SK-N-SH (cell line): Measurements from ENCODE around the gene NELFB. TPM values are rescaled to one million over a fixed set of nuclear protein-coding genes. Genes with fewer than 3 reads are reported as not detected.

Source experiments
- CTCF ChIA-PET: fragments of 300-600, 350-600 bp; formaldehyde crosslinking; extraction: SDS; loops from one replicate; lab custom pipeline; 2021; lab: Yijun Ruan, JAX
- POLR2A ChIA-PET: fragments of 350-600 bp; sonication (Branson Sonifier 250); formaldehyde crosslinking; extraction: SDS; loops from one replicate; lab custom pipeline; 2020; ENCODE audit warnings: antibody characterized with exemption, inconsistent platforms; lab: Yijun Ruan, JAX
- DNase-seq: peaks from one replicate; pipeline ENCODE4 v3.0.0; 2012
- H2AFZ ChIP-seq: fragments of 200-600 bp; sonication (generic); 2 replicates; pipeline ENCODE4 v1.8.1; 2016; ENCODE audit warnings: antibody characterized with exemption, mild to moderate bottlenecking, low read depth
- H3F3A ChIP-seq: fragments of 200-600 bp; sonication (generic); replicated peaks from 2 replicates; pipeline ENCODE3; 2016; ENCODE audit warnings: antibody characterized with exemption, mild to moderate bottlenecking; ENCODE audit not compliant: insufficient read depth
- H3K27ac ChIP-seq, 2 experiments: fragments of 200-500 bp in 1 of 2; fragments of 200-600 bp in 1 of 2; sonication (Bioruptor generic) in 1 of 2; sonication (generic), shearing (Covaris generic) in 1 of 2; 2 replicates each; pipeline versions ENCODE4 v1.5.1 to v1.6.1; 2014 to 2016; ENCODE audit warnings: low read depth in 2 of 2, inconsistent platforms in 1 of 2, low read length in 1 of 2, mild to moderate bottlenecking in 1 of 2, mixed read lengths in 1 of 2
- H3K27me3 ChIP-seq: fragments of 200-600 bp; sonication (generic), shearing (Covaris generic); 2 replicates; pipeline ENCODE4 v1.6.1; 2016; ENCODE audit warnings: mixed run types; ENCODE audit not compliant: insufficient read depth
- H3K36me3 ChIP-seq, 2 experiments: fragments of 200-500 bp in 1 of 2; fragments of 200-600 bp in 1 of 2; sonication (Bioruptor generic) in 1 of 2; sonication (generic) in 1 of 2; replicated peaks in 1 of 2; 2 replicates each; pipeline versions ENCODE3 to v1.5.1; 2014 to 2016; ENCODE audit warnings: low read length in 1 of 2, mild to moderate bottlenecking in 1 of 2; ENCODE audit not compliant: insufficient read depth in 2 of 2, control insufficient read depth in 1 of 2
- H3K4me1 ChIP-seq, 2 experiments: fragments of 200-500 bp in 1 of 2; fragments of 200-600 bp in 1 of 2; sonication (Bioruptor generic) in 1 of 2; sonication (generic), shearing (Covaris generic) in 1 of 2; 2 replicates each; pipeline versions ENCODE4 v1.5.1 to v1.6.1; 2014 to 2016; ENCODE audit warnings: low read depth in 1 of 2, low read length in 1 of 2, mixed run types in 1 of 2; ENCODE audit not compliant: insufficient read depth in 2 of 2, control insufficient read depth in 1 of 2
- H3K4me2 ChIP-seq: fragments of 200-600 bp; sonication (generic), shearing (Covaris generic); 2 replicates; pipeline ENCODE4 v1.6.1; 2017; ENCODE audit warnings: mixed run types
- H3K4me3 ChIP-seq, 2 experiments: fragments of 200-500 bp in 1 of 2; fragments of 200-600 bp in 1 of 2; sonication (Bioruptor generic) in 1 of 2; sonication (generic), shearing (Covaris generic) in 1 of 2; 2 replicates each; pipeline versions ENCODE4 v1.5.1 to v1.8.1; 2014 to 2016; ENCODE audit warnings: low read depth in 2 of 2, inconsistent platforms in 1 of 2, low read length in 1 of 2, mild to moderate bottlenecking in 1 of 2, mixed read lengths in 1 of 2, moderate library complexity in 1 of 2
- H3K79me2 ChIP-seq: fragments of 200-600 bp; sonication (generic); 2 replicates; pipeline ENCODE4 v1.8.1; 2017; ENCODE audit warnings: mild to moderate bottlenecking; ENCODE audit not compliant: insufficient read depth
- H3K9ac ChIP-seq: fragments of 200-600 bp; sonication (generic); 2 replicates; pipeline ENCODE4 v1.6.1; 2017; ENCODE audit warnings: mixed run types
- H3K9me2 ChIP-seq: fragments of 200-600 bp; sonication (generic); 2 replicates; pipeline ENCODE4 v1.6.1; 2017; ENCODE audit warnings: mixed run types
- H3K9me3 ChIP-seq: fragments of 200-600 bp; sonication (generic); 2 replicates; pipeline ENCODE4 v1.6.1; 2017; ENCODE audit warnings: mixed run types, mild to moderate bottlenecking, moderate library complexity
- H4K20me1 ChIP-seq: fragments of 200-600 bp; sonication (generic); 2 replicates; pipeline ENCODE4 v1.6.1; 2017; ENCODE audit warnings: mild to moderate bottlenecking, mixed run types; ENCODE audit not compliant: insufficient read depth
- EP300 ChIP-seq, 2 experiments: IDR thresholded peaks; 2 replicates each; pipeline versions ENCODE4 v1.4.0 to v1.6.1; 2012; ENCODE audit warnings: borderline replicate concordance in 1 of 2, low read depth in 1 of 2, low read length in 1 of 2
- FOSL2 ChIP-seq: IDR thresholded peaks from 2 replicates; pipeline ENCODE4 v1.4.0; 2012; ENCODE audit warnings: low read depth, mild to moderate bottlenecking, moderate library complexity, borderline replicate concordance
- FOXJ3 ChIP-seq: sonication (generic); formaldehyde crosslinking; IDR thresholded peaks from 2 replicates; pipeline ENCODE4 v1.5.1; 2020; ENCODE audit warnings: mild to moderate bottlenecking, missing genetic modification reagents
- FOXM1 ChIP-seq: IDR thresholded peaks from 2 replicates; pipeline ENCODE4 v1.4.0; 2012; ENCODE audit warnings: low read depth, mild to moderate bottlenecking
- MEF2A ChIP-seq: IDR thresholded peaks from 2 replicates; pipeline ENCODE4 v1.4.0; 2012; ENCODE audit warnings: low read depth, borderline replicate concordance
- MXI1 ChIP-seq: IDR thresholded peaks from 2 replicates; pipeline ENCODE4 v1.6.1; 2012; ENCODE audit warnings: mild to moderate bottlenecking, low read depth, low read length, improper control_type of control experiment
- RCOR1 ChIP-seq: fragments of 150-350 bp; IDR thresholded peaks from 2 replicates; pipeline ENCODE4 v1.6.1; 2017; ENCODE audit warnings: antibody characterized with exemption, low read length
- RFX5 ChIP-seq: IDR thresholded peaks from 2 replicates; pipeline ENCODE4 v1.6.1; 2012; ENCODE audit warnings: mild to moderate bottlenecking, improper control_type of control experiment, low read length
- SMC3 ChIP-seq: IDR thresholded peaks from 2 replicates; pipeline ENCODE4 v1.6.1; 2012; ENCODE audit warnings: low read depth, low read length, improper control_type of control experiment
- TCF12 ChIP-seq: IDR thresholded peaks from 2 replicates; pipeline ENCODE4 v1.4.0; 2012
- TEAD4 ChIP-seq: IDR thresholded peaks from 2 replicates; pipeline ENCODE4 v1.4.0; 2012; ENCODE audit warnings: mild to moderate bottlenecking, borderline replicate concordance; ENCODE audit not compliant: insufficient read depth
- YY1 ChIP-seq: IDR thresholded peaks from 2 replicates; pipeline ENCODE4 v1.4.0; 2012; ENCODE audit warnings: low read depth, mild to moderate bottlenecking
- WGBS: methylation state at CpG from one replicate; pipeline ENCODE4 v1.1.6; 2017; ENCODE audit warnings: low lambda C conversion rate; 5-methylcytosine and 5-hydroxymethylcytosine counted together
- polyA plus RNA-seq, 3 experiments: library from polyadenylated mRNA; depleted of rRNA; stranded (reverse); fragments of >200 nt; gene quantifications; 2 replicates each; pipeline ENCODE4 v1.2.3, GENCODE V29; 2012
- TF ChIP-seq, protein P1 (sequence below): fragments of 200-600 bp; sonication (generic); IDR thresholded peaks from 2 replicates; pipeline ENCODE4 v1.6.1; 2017; ENCODE audit warnings: antibody characterized with exemption, mild to moderate bottlenecking, moderate library complexity
- TF ChIP-seq, protein P2 (sequence below): fragments of 150-350 bp; IDR thresholded peaks from 2 replicates; pipeline ENCODE4 v1.6.1; 2017; ENCODE audit warnings: antibody characterized with exemption, low read length, low read depth, borderline replicate concordance
- TF ChIP-seq, protein P3 (sequence below): IDR thresholded peaks from 2 replicates; pipeline ENCODE4 v1.6.1; 2012; ENCODE audit warnings: mild to moderate bottlenecking, low read depth, low read length, moderate library complexity

The NELFB gene
- polyA plus RNA-seq, 1 of the 3 experiments (the other 2 are of a cell fraction): 62.7 TPM

DNA sequence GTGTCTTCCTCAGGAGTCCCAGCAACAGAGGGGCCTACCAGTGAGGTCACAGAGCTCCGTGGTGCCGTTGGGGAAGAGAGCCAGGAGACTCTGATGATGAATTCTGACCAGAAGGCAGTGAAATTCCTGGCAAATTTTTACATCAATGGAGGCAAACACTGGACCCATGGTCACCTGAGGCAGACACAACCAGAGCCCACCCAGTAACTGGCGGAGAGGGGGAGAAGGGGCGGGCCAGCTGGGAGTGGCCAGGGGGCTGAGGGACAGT, 4.0 kb upstream of the NELFB start, which contains the start of gene STPG3:
STPG3 (plus strand) TSS at position 93 of the 268 bp plus-strand sequence; CDS start at position 94, 1 bp downstream.
- WGBS: 86% methylated on average over 4 of the region's 4 CpGs
- POLR2A ChIA-PET: interaction anchor here (1.9 kb wide), 1 partner anchor 10 kb away, joined by 11 read pairs; the partner anchor contains the start of gene TUBB4B

More for the DNA sequence above, 4.0 kb upstream of the NELFB start, which contains the start of gene STPG3:
- H3K4me2 ChIP-seq: no peak within 1 kb of the TSS
- TF ChIP-seq MXI1 (no peak), MEF2A (no peak), TEAD4 (no peak), FOXM1 (no peak), YY1 (no peak), FOXJ3 (CRISPR knock-in tag) (no peak), EP300 (IDR thresholded peaks at IDR 0.05; ENCODE audit: borderline replicate concordance in 1 of 2, low read depth in 1 of 2, low read length in 1 of 2) (no peak), SMC3 (no peak), FOSL2 (no peak), TCF12 (no peak), RCOR1 (no peak), RFX5 (no peak)
- TF ChIP-seq, protein P1, sequence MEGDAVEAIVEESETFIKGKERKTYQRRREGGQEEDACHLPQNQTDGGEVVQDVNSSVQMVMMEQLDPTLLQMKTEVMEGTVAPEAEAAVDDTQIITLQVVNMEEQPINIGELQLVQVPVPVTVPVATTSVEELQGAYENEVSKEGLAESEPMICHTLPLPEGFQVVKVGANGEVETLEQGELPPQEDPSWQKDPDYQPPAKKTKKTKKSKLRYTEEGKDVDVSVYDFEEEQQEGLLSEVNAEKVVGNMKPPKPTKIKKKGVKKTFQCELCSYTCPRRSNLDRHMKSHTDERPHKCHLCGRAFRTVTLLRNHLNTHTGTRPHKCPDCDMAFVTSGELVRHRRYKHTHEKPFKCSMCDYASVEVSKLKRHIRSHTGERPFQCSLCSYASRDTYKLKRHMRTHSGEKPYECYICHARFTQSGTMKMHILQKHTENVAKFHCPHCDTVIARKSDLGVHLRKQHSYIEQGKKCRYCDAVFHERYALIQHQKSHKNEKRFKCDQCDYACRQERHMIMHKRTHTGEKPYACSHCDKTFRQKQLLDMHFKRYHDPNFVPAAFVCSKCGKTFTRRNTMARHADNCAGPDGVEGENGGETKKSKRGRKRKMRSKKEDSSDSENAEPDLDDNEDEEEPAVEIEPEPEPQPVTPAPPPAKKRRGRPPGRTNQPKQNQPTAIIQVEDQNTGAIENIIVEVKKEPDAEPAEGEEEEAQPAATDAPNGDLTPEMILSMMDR: no peak
- TF ChIP-seq, protein P2, sequence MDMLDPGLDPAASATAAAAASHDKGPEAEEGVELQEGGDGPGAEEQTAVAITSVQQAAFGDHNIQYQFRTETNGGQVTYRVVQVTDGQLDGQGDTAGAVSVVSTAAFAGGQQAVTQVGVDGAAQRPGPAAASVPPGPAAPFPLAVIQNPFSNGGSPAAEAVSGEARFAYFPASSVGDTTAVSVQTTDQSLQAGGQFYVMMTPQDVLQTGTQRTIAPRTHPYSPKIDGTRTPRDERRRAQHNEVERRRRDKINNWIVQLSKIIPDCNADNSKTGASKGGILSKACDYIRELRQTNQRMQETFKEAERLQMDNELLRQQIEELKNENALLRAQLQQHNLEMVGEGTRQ: no peak
- TF ChIP-seq, protein P3, sequence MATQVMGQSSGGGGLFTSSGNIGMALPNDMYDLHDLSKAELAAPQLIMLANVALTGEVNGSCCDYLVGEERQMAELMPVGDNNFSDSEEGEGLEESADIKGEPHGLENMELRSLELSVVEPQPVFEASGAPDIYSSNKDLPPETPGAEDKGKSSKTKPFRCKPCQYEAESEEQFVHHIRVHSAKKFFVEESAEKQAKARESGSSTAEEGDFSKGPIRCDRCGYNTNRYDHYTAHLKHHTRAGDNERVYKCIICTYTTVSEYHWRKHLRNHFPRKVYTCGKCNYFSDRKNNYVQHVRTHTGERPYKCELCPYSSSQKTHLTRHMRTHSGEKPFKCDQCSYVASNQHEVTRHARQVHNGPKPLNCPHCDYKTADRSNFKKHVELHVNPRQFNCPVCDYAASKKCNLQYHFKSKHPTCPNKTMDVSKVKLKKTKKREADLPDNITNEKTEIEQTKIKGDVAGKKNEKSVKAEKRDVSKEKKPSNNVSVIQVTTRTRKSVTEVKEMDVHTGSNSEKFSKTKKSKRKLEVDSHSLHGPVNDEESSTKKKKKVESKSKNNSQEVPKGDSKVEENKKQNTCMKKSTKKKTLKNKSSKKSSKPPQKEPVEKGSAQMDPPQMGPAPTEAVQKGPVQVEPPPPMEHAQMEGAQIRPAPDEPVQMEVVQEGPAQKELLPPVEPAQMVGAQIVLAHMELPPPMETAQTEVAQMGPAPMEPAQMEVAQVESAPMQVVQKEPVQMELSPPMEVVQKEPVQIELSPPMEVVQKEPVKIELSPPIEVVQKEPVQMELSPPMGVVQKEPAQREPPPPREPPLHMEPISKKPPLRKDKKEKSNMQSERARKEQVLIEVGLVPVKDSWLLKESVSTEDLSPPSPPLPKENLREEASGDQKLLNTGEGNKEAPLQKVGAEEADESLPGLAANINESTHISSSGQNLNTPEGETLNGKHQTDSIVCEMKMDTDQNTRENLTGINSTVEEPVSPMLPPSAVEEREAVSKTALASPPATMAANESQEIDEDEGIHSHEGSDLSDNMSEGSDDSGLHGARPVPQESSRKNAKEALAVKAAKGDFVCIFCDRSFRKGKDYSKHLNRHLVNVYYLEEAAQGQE: no peak
- CTCF ChIA-PET: interaction anchor here (1.1 to 8.2 kb wide), 4 partner anchors 11 to 222 kb away, joined by 3 to 38 read pairs (median 6); partner anchors contain the start of gene NRARP
- no peaks in the 10 kb centered on the region for H3K9me2 ChIP-seq
- no peak within 1 kb of the TSS for H3K9ac ChIP-seq
- no peaks in the 10 kb centered on the region for H3K36me3 ChIP-seq
- no peak for DNase-seq
- H4K20me1 ChIP-seq: peaks cover 3% of the 10 kb centered on the region; the same call in 1 of the 2 replicates
- no peak within 1 kb of the TSS for H3K4me3 ChIP-seq
- no peaks in the 10 kb centered on the region for H3K27me3 ChIP-seq
- H3F3A ChIP-seq: no peaks in the 10 kb centered on the region
- H3K4me1 ChIP-seq: peaks cover 0 to 18% of the 10 kb centered on the region in 2 experiments; a peak in 1 of 4 replicates
- no peak within 1 kb of the TSS for H3K27ac ChIP-seq
- no peak within 1 kb of the TSS for H2AFZ ChIP-seq
- H3K9me3 ChIP-seq: no peaks in the 10 kb centered on the region
- peaks cover 9% of the 10 kb centered on the region for H3K79me2 ChIP-seq
